Motor neuron (in vitro differentiated cells): ENCODE results near the gene GPC6. TPM values are rescaled to one million over a fixed set of nuclear protein-coding genes. Genes with fewer than 3 reads are reported as not detected.

ENCODE experiments used
- ATAC-seq, 8 experiments: fragments of 200-7000 bp; cut with Tn5 transposase; replicated peaks in 6 of 8; 2 replicates each; pipeline ENCODE4 v1.8.0; 2021; ENCODE audit warnings: mild to moderate bottlenecking in 8 of 8, moderate library complexity in 8 of 8
- H3K27ac ChIP-seq, 2 donors: fragments of 250-450 bp; sonication (Bioruptor Pico); 2 replicates each; pipeline ENCODE4 v1.9.0; 2021; ENCODE audit warnings: antibody characterized with exemption in 2 of 2, mild to moderate bottlenecking in 2 of 2, moderate library complexity in 1 of 2
- H3K4me1 ChIP-seq, 2 donors: fragments of 250-450 bp; sonication (Bioruptor Pico); replicated peaks in 1 of 2; 2 replicates each; pipeline ENCODE4 v1.6.1; 2021; ENCODE audit warnings: antibody characterized with exemption in 2 of 2, mild to moderate bottlenecking in 2 of 2, moderate library complexity in 1 of 2
- H3K4me3 ChIP-seq, 5 donors: fragments of 250-450 bp; sonication (Bioruptor Pico); 2 replicates each; pipeline ENCODE4 v1.9.0; 2021; ENCODE audit warnings: antibody characterized with exemption in 5 of 5, mild to moderate bottlenecking in 5 of 5, moderate library complexity in 4 of 5
- WGBS, 10 experiments: fragments of 450-650 bp; shearing (Covaris generic); methylation state at CpG; one replicate each; pipeline ENCODE4 v1.0.0; 2022; 5-methylcytosine and 5-hydroxymethylcytosine counted together
- in situ Hi-C, 9 experiments: fragments of 400-800 bp; cut with MboI; loops; one replicate each; pipeline ENCODE4 v1.15.0; 2021; ENCODE audit warnings: low sequenced_read_pairs in 9 of 9, low pct_unique_long_range_greater_than_20kb in 2 of 9; ENCODE audit not compliant: unreplicated experiment in 9 of 9
- total RNA-seq, 8 experiments: library from RNA; unstranded; fragments of 300-600 nt; gene quantifications; 2 replicates each; pipeline versions ENCODE4 v1.2.3 to v1.2.4, GENCODE V29; 2022

Gene GPC6
- total RNA-seq, 8 experiments from 2014 or later: 1.8 to 52.4 (median 15.5) TPM

- peaks cover 20 to 27% of the 10 kb centered on the region in 2 donors for H3K4me1 ChIP-seq
- H3K27ac ChIP-seq: no peak overlapping the region
- H3K4me3 ChIP-seq: no peak overlapping the region
- no peak for ATAC-seq
- WGBS, 10 experiments: 50 to 100% (median 82%) methylated on average over 1 to 3 of the region's 3 CpGs
- in situ Hi-C loops: no loop called here
These were observed 6.5 kb upstream of the GPC6 start for GRCh38 chr13:93220073-93220472.

GRCh38 chr13:93222976-93223375 lies 3.6 kb upstream of the GPC6 start:
- Histone ChIP-seq H3K27ac (no peak overlapping the region), H3K4me3 (no peak overlapping the region), H3K4me1 (peaks cover 21 to 27% of the 10 kb centered on the region in 2 donors)
- in situ Hi-C loops: no loop called here
- peak in 5 of 8 experiments; percentile 4 to 52 (median 29) for ATAC-seq
- WGBS, 10 experiments: 10 to 86% (median 40%) methylated on average over 1 to 4 of the region's 4 CpGs; no CpG with 5 or more reads in 2 of the 10 experiments

- 50 to 100% (median 88%) methylated on average over 1 of the region's 1 CpG; no CpG with 5 or more reads in 4 of the 10 experiments for WGBS, 10 experiments
These were observed 2.1 kb upstream of the GPC6 start for GRCh38 chr13:93224535-93224934.

GRCh38 chr13:93225610-93226009 lies 997 bp upstream of the GPC6 start:
- peaks cover 29% of the 10 kb centered on the region in 2 donors for H3K4me1 ChIP-seq
- in situ Hi-C loops: loop anchor here in 4 of 9 experiments (25.0 kb wide), 2 partner anchors 1112 to 1137 kb away; no protein-coding TSS in a partner anchor
- H3K4me3 ChIP-seq: peak overlapping the region in 2 of 5 donors; percentile 79 to 97
- 16 to 100% (median 40%) methylated on average over 1 to 2 of the region's 2 CpGs; no CpG with 5 or more reads in 1 of the 10 experiments for WGBS, 10 experiments
- ATAC-seq: no peak
- H3K27ac ChIP-seq: no peak overlapping the region

More at GRCh38 chr13:93224535-93224934, 2.1 kb upstream of the GPC6 start:
- H3K4me3 ChIP-seq: no peak overlapping the region
- H3K4me1 ChIP-seq: peaks cover 20 to 24% of the 10 kb centered on the region in 2 donors
- in situ Hi-C loops: no loop called here
- peak overlapping the region in 1 of 2 donors; percentile 36 for H3K27ac ChIP-seq
- peak in 1 of 8 experiments; percentile 4 for ATAC-seq

- in situ Hi-C loops: loop anchor here in 4 of 9 experiments (25.0 kb wide), 2 partner anchors 1111 to 1136 kb away; no protein-coding TSS in a partner anchor
- Histone ChIP-seq H3K27ac (peak overlapping the region in 1 of 2 donors; percentile 90), H3K4me3 (peak overlapping the region; percentile 72 to 97 (median 80)), H3K4me1 (peaks cover 30 to 31% of the 10 kb centered on the region in 2 donors)
- ATAC-seq: peak in 2 of 8 experiments; percentile 2 to 6
- WGBS, 10 experiments: 0 to 18% (median 0%) methylated on average over 1 to 5 of the region's 5 CpGs; no CpG with 5 or more reads in 1 of the 10 experiments
These were observed 463 bp upstream of the GPC6 start for GRCh38 chr13:93226065-93226622.

- Histone ChIP-seq H3K4me3 (peak overlapping the region; percentile 72 to 97 (median 80)), H3K4me1 (peaks cover 36 to 40% of the 10 kb centered on the region in 2 donors), H3K27ac (peak overlapping the region; percentile 65 to 90)
- WGBS, 10 experiments: 0 to 10% (median 0%) methylated on average over 1 to 17 of the region's 55 CpGs; no CpG with 5 or more reads in 3 of the 10 experiments
- ATAC-seq: peak; percentile 7 to 56 (median 50)
- in situ Hi-C loops: loop anchor here in 4 of 9 experiments (25.0 kb wide), 2 partner anchors 1110 to 1135 kb away; no protein-coding TSS in a partner anchor
These were observed 772 bp downstream of the GPC6 start for GRCh38 chr13:93227280-93227877.

- Histone ChIP-seq H3K4me3 (peak overlapping the region; percentile 72 to 97 (median 80)), H3K4me1 (peaks cover 31 to 39% of the 10 kb centered on the region in 2 donors), H3K27ac (peak overlapping the region; percentile 65 to 90)
- in situ Hi-C loops: loop anchor here in 4 of 9 experiments (25.0 kb wide), 2 partner anchors 1109 to 1134 kb away; no protein-coding TSS in a partner anchor
- ATAC-seq: peak; percentile 66 to 88 (median 78)
- 0 to 1% (median 0%) methylated on average over 1 to 15 of the region's 62 CpGs; no CpG with 5 or more reads in 4 of the 10 experiments for WGBS, 10 experiments
These were observed 1.5 kb downstream of the GPC6 start for GRCh38 chr13:93227878-93228642.

GRCh38 chr13:93228643-93228937 lies 2.0 kb downstream of the GPC6 start:
- peak overlapping the region; percentile 65 to 90 for H3K27ac ChIP-seq
- H3K4me1 ChIP-seq: peaks cover 26 to 35% of the 10 kb centered on the region in 2 donors
- in situ Hi-C loops: loop anchor here in 4 of 9 experiments (25.0 kb wide), 2 partner anchors 1109 to 1134 kb away; no protein-coding TSS in a partner anchor
- peak overlapping the region; percentile 72 to 97 (median 80) for H3K4me3 ChIP-seq
- ATAC-seq: no peak
- WGBS, 10 experiments: 0 to 11% (median 0%) methylated on average over 2 to 9 of the region's 9 CpGs; no CpG with 5 or more reads in 4 of the 10 experiments

GRCh38 chr13:93230261-93230855 lies 3.8 kb downstream of the GPC6 start:
- peak overlapping the region; percentile 72 to 97 (median 80) for H3K4me3 ChIP-seq
- H3K27ac ChIP-seq: peak overlapping the region in 1 of 2 donors; percentile 8
- ATAC-seq: no peak
- H3K4me1 ChIP-seq: peaks cover 20 to 35% of the 10 kb centered on the region in 2 donors
- in situ Hi-C loops: loop anchor here in 4 of 9 experiments (25.0 kb wide), 2 partner anchors 1107 to 1132 kb away; no protein-coding TSS in a partner anchor

- Histone ChIP-seq H3K4me3 (peak overlapping the region in 1 of 5 donors; percentile 6), H3K27ac (no peak overlapping the region), H3K4me1 (peaks cover 13 to 25% of the 10 kb centered on the region in 2 donors)
- in situ Hi-C loops: loop anchor here in 4 of 9 experiments (25.0 kb wide), 2 partner anchors 1105 to 1130 kb away; no protein-coding TSS in a partner anchor
- 4 to 51% (median 22%) methylated on average over 2 to 3 of the region's 3 CpGs; no CpG with 5 or more reads in 1 of the 10 experiments for WGBS, 10 experiments
- no peak for ATAC-seq
These were observed 5.3 kb downstream of the GPC6 start for GRCh38 chr13:93231867-93232266.

GRCh38 chr13:93233997-93234416 lies 7.4 kb downstream of the GPC6 start:
- H3K4me1 ChIP-seq: peaks cover 13 to 25% of the 10 kb centered on the region in 2 donors
- ATAC-seq: peak in 2 of 8 experiments; percentile 17 to 35
- no peak overlapping the region for H3K27ac ChIP-seq
- in situ Hi-C loops: loop anchor here in 4 of 9 experiments (25.0 kb wide), 2 partner anchors 1103 to 1128 kb away; no protein-coding TSS in a partner anchor
- H3K4me3 ChIP-seq: no peak overlapping the region
- WGBS, 10 experiments: 18 to 80% (median 46%) methylated on average over 1 to 3 of the region's 3 CpGs; no CpG with 5 or more reads in 2 of the 10 experiments

GRCh38 chr13:93234459-93234858 lies 7.9 kb downstream of the GPC6 start:
- Histone ChIP-seq H3K4me3 (no peak overlapping the region), H3K27ac (no peak overlapping the region), H3K4me1 (peaks cover 13 to 25% of the 10 kb centered on the region in 2 donors)
- no peak for ATAC-seq
- in situ Hi-C loops: loop anchor here in 4 of 9 experiments (25.0 kb wide), 2 partner anchors 1103 to 1128 kb away; no protein-coding TSS in a partner anchor
